Endometrial microvascular endothelial cells (primary cell): ENCODE measurements around the gene SKI. TPM values are rescaled to one million over a fixed set of nuclear protein-coding genes. Genes with fewer than 3 reads are reported as not detected.

Experiments
- in situ Hi-C: cut with HindIII; loops from 2 replicates; pipeline ENCODE4 v1.10.0; 2017; ENCODE audit warnings: low sequenced_read_pairs, low pct_unique_long_range_greater_than_20kb; ENCODE audit errors: inconsistent ontology term
- total RNA-seq: library from RNA; depleted of rRNA; stranded (reverse); fragments of >200 nt; gene quantifications from one replicate; pipeline ENCODE4 v1.2.3, GENCODE V29; 2015; ENCODE audit errors: inconsistent ontology term

Gene SKI
- total RNA-seq, 1 donor from 2014 or later = 26.6 TPM

GRCh38 chr1:2221271-2221670, 6.8 kb upstream of the SKI start:
- in situ Hi-C loops = no loop called here

GRCh38 chr1:2224170-2224584, 3.9 kb upstream of the SKI start:
- in situ Hi-C loops = no loop called here

- in situ Hi-C loops = no loop called here
Observed at GRCh38 chr1:2224631-2225428, 3.3 kb upstream of the SKI start.

- in situ Hi-C loops = no loop called here
Observed at GRCh38 chr1:2226525-2227345, 1.4 kb upstream of the SKI start.

GRCh38 chr1:2227346-2228156, 568 bp upstream of the SKI start:
- in situ Hi-C loops = no loop called here

GRCh38 chr1:2228694-2229036, 546 bp downstream of the SKI start:
- in situ Hi-C loops = no loop called here

- in situ Hi-C loops = no loop called here
Observed at GRCh38 chr1:2229037-2229864, 1.1 kb downstream of the SKI start.

GRCh38 chr1:2229911-2230731, 2.0 kb downstream of the SKI start:
- in situ Hi-C loops = no loop called here

- in situ Hi-C loops = no loop called here
Observed at GRCh38 chr1:2230781-2231531, 2.8 kb downstream of the SKI start.

- in situ Hi-C loops = no loop called here
Observed at GRCh38 chr1:2231532-2232254, 3.6 kb downstream of the SKI start.

GRCh38 chr1:2232255-2232915, 4.3 kb downstream of the SKI start:
- in situ Hi-C loops = no loop called here

- in situ Hi-C loops = no loop called here
Observed at GRCh38 chr1:2232916-2233438, 4.9 kb downstream of the SKI start.

- in situ Hi-C loops = no loop called here
Observed at GRCh38 chr1:2233468-2233867, 5.3 kb downstream of the SKI start.

GRCh38 chr1:2233997-2234761, 6.1 kb downstream of the SKI start:
- in situ Hi-C loops = no loop called here

GRCh38 chr1:2234762-2235113, 6.6 kb downstream of the SKI start:
- in situ Hi-C loops = no loop called here
